ENCODE results near the gene TCF3. TPM values are rescaled to one million over a fixed set of nuclear protein-coding genes. Genes with fewer than 3 reads are reported as not detected.
A peak's percentile ranks its signal among the peaks of the same experiment; 100 is the strongest.

The TCF3 gene
- total RNA-seq, 1 experiment from 2014 or later, result 44.8 TPM

- no peak for DNase-seq (ENCODE audit: extremely low read depth, low read depth)
Observed at GRCh38 chr19:1632462-1633268, 19.8 kb downstream of the TCF3 start.

GRCh38 chr19:1631557-1632100 lies 20.8 kb downstream of the TCF3 start:
- no peak for DNase-seq (ENCODE audit: extremely low read depth, low read depth)

GRCh38 chr19:1630811-1631210 lies 21.6 kb downstream of the TCF3 start:
- DNase-seq (ENCODE audit: extremely low read depth, low read depth), result no peak

- no peak for DNase-seq (ENCODE audit: extremely low read depth, low read depth)
Observed at GRCh38 chr19:1630012-1630411, 22.4 kb downstream of the TCF3 start.

- no peak for DNase-seq (ENCODE audit: extremely low read depth, low read depth)
Observed at GRCh38 chr19:1629256-1629808, 23.1 kb downstream of the TCF3 start.

GRCh38 chr19:1627194-1627593 lies 25.2 kb downstream of the TCF3 start:
- no peak for DNase-seq (ENCODE audit: extremely low read depth, low read depth)

- DNase-seq (ENCODE audit: extremely low read depth, low read depth), result no peak
Observed at GRCh38 chr19:1626417-1627010, 25.9 kb downstream of the TCF3 start.

- peak; percentile 18 for DNase-seq (ENCODE audit: extremely low read depth, low read depth)
Observed at GRCh38 chr19:1624458-1624857, 28.0 kb downstream of the TCF3 start.

- DNase-seq (ENCODE audit: extremely low read depth, low read depth), result no peak
Observed at GRCh38 chr19:1622541-1622940, 29.9 kb downstream of the TCF3 start.

GRCh38 chr19:1622007-1622406 lies 30.4 kb downstream of the TCF3 start:
- DNase-seq (ENCODE audit: extremely low read depth, low read depth), result no peak

GRCh38 chr19:1621574-1621973 lies 30.8 kb downstream of the TCF3 start:
- no peak for DNase-seq (ENCODE audit: extremely low read depth, low read depth)

GRCh38 chr19:1621021-1621420 lies 31.4 kb downstream of the TCF3 start:
- DNase-seq (ENCODE audit: extremely low read depth, low read depth), result no peak

- no peak for DNase-seq (ENCODE audit: extremely low read depth, low read depth)
Observed at GRCh38 chr19:1620502-1620901, 31.9 kb downstream of the TCF3 start.

- DNase-seq (ENCODE audit: extremely low read depth, low read depth), result no peak
Observed at GRCh38 chr19:1619703-1620102, 32.7 kb downstream of the TCF3 start.

- no peak for DNase-seq (ENCODE audit: extremely low read depth, low read depth)
Observed at GRCh38 chr19:1619094-1619439, 33.3 kb downstream of the TCF3 start.

GRCh38 chr19:1618157-1619093 lies 34.0 kb downstream of the TCF3 start:
- DNase-seq (ENCODE audit: extremely low read depth, low read depth), result peak; percentile 9

- no peak for DNase-seq (ENCODE audit: extremely low read depth, low read depth)
Observed at GRCh38 chr19:1616875-1617274, 35.5 kb downstream of the TCF3 start.

- no peak for DNase-seq (ENCODE audit: extremely low read depth, low read depth)
Observed at GRCh38 chr19:1616396-1616795, 36.0 kb downstream of the TCF3 start.

GRCh38 chr19:1615156-1615765 lies 37.2 kb downstream of the TCF3 start:
- no peak for DNase-seq (ENCODE audit: extremely low read depth, low read depth)

GRCh38 chr19:1613808-1614570 lies 38.4 kb downstream of the TCF3 start:
- DNase-seq (ENCODE audit: extremely low read depth, low read depth), result no peak

Measured in NCI-H460 (cell line).